ENCODE measurements around the gene CCDC63. TPM values are rescaled to one million over a fixed set of nuclear protein-coding genes. Genes with fewer than 3 reads are reported as not detected.

The CCDC63 gene
- total RNA-seq, 2 experiments from 2014 or later, result not detected

GRCh38 chr12:110841007-110841406 lies 5.8 kb upstream of the CCDC63 start:
- no peaks in the 10 kb centered on the region for H3K9me3 Mint-ChIP-seq
- intact Hi-C loops (cut with DNase I, micrococcal nuclease), result no loop called here
- POLR2A ChIA-PET, result no interaction called here

GRCh38 chr12:110844131-110844530 lies 2.7 kb upstream of the CCDC63 start:
- H3K36me3 ChIP-seq (ENCODE audit: insufficient read depth, low read length), result no peaks in the 10 kb centered on the region
- TF ChIP-seq CTCF (IDR thresholded peaks at IDR 0.05), result no peak
- no peaks in the 10 kb centered on the region for H3K36me3 Mint-ChIP-seq (ENCODE audit: low read depth)
- H3K4me1 Mint-ChIP-seq (ENCODE audit: low read depth), result peaks cover 4% of the 10 kb centered on the region
- peaks cover 0 to 14% of the 10 kb centered on the region in 2 experiments for H3K27me3 ChIP-seq (ENCODE audit: control insufficient read depth in 1 of 2, insufficient read depth in 2 of 2, low read length in 2 of 2)
- peaks cover 10% of the 10 kb centered on the region for H3K4me1 ChIP-seq (ENCODE audit: insufficient read depth, low read length)
- peaks cover 0 to 4% of the 10 kb centered on the region in 2 experiments for H3K9me3 ChIP-seq (ENCODE audit: control insufficient read depth in 1 of 2, insufficient read depth in 1 of 2, low read length in 2 of 2)
- intact Hi-C loops (cut with DNase I, micrococcal nuclease), result no loop called here
- ChIA-PET POLR2A (no interaction called here), CTCF (no interaction called here)
- peaks cover 47% of the 10 kb centered on the region for H3K27me3 Mint-ChIP-seq
- no peak overlapping the region for H3K4me3 ChIP-seq (ENCODE audit: low read length)
- ATAC-seq (ENCODE audit: poor library complexity) (no peak), DNase-seq (no peak)
- H3K4me3 Mint-ChIP-seq, result no peak overlapping the region
- no peaks in the 10 kb centered on the region for H3K9me3 Mint-ChIP-seq
- no peak overlapping the region for H3K27ac Mint-ChIP-seq
- no peak overlapping the region for H3K27ac ChIP-seq (ENCODE audit: low read depth in 1 of 2, low read length in 2 of 2)

More at GRCh38 chr12:110841007-110841406, 5.8 kb upstream of the CCDC63 start:
- H3K4me1 Mint-ChIP-seq (ENCODE audit: low read depth), result no peaks in the 10 kb centered on the region
- no peaks in the 10 kb centered on the region for H3K36me3 ChIP-seq (ENCODE audit: insufficient read depth, low read length)
- no peaks in the 10 kb centered on the region for H3K36me3 Mint-ChIP-seq (ENCODE audit: low read depth)
- CTCF ChIA-PET, result no interaction called here
- H3K27me3 Mint-ChIP-seq, result peaks cover 19% of the 10 kb centered on the region
- ATAC-seq (ENCODE audit: poor library complexity), result no peak
- DNase-seq, result no peak
- H3K9me3 ChIP-seq (ENCODE audit: control insufficient read depth in 1 of 2, insufficient read depth in 1 of 2, low read length in 2 of 2), result no peaks in the 10 kb centered on the region
- no peaks in the 10 kb centered on the region for H3K4me1 ChIP-seq (ENCODE audit: insufficient read depth, low read length)
- H3K27me3 ChIP-seq (ENCODE audit: control insufficient read depth in 1 of 2, insufficient read depth in 2 of 2, low read length in 2 of 2), result no peaks in the 10 kb centered on the region
- TF ChIP-seq CTCF (IDR thresholded peaks at IDR 0.05), result no peak
- no peak overlapping the region for H3K4me3 Mint-ChIP-seq
- no peak overlapping the region for H3K27ac ChIP-seq (ENCODE audit: low read depth in 1 of 2, low read length in 2 of 2)
- no peak overlapping the region for H3K4me3 ChIP-seq (ENCODE audit: low read length)
- H3K27ac Mint-ChIP-seq, result no peak overlapping the region

- H3K9me3 ChIP-seq (ENCODE audit: control insufficient read depth in 1 of 2, insufficient read depth in 1 of 2, low read length in 2 of 2), result peaks cover 0 to 4% of the 10 kb centered on the region in 2 experiments
- H3K36me3 Mint-ChIP-seq (ENCODE audit: low read depth), result no peaks in the 10 kb centered on the region
- H3K4me1 Mint-ChIP-seq (ENCODE audit: low read depth), result peaks cover 4% of the 10 kb centered on the region
- peaks cover 0 to 14% of the 10 kb centered on the region in 2 experiments for H3K27me3 ChIP-seq (ENCODE audit: control insufficient read depth in 1 of 2, insufficient read depth in 2 of 2, low read length in 2 of 2)
- H3K9me3 Mint-ChIP-seq, result no peaks in the 10 kb centered on the region
- H3K27ac Mint-ChIP-seq, result no peak overlapping the region
- peaks cover 48% of the 10 kb centered on the region for H3K27me3 Mint-ChIP-seq
- TF ChIP-seq CTCF (IDR thresholded peaks at IDR 0.05), result no peak
- no peak for DNase-seq
- H3K4me3 Mint-ChIP-seq, result no peak overlapping the region
- ATAC-seq (ENCODE audit: poor library complexity), result no peak
- intact Hi-C loops (cut with DNase I, micrococcal nuclease), result no loop called here
- CTCF ChIA-PET, result no interaction called here
- POLR2A ChIA-PET, result no interaction called here
- H3K36me3 ChIP-seq (ENCODE audit: insufficient read depth, low read length), result no peaks in the 10 kb centered on the region
- no peak overlapping the region for H3K27ac ChIP-seq (ENCODE audit: low read depth in 1 of 2, low read length in 2 of 2)
- H3K4me3 ChIP-seq (ENCODE audit: low read length), result no peak overlapping the region
- peaks cover 10% of the 10 kb centered on the region for H3K4me1 ChIP-seq (ENCODE audit: insufficient read depth, low read length)
Observed at GRCh38 chr12:110844551-110845338, 2.0 kb upstream of the CCDC63 start.

Data from CD4-positive, alpha-beta T cell (primary cell).